Stimulated activated CD4-positive, alpha-beta T cell treated with anti-CD3 and anti-CD28 coated beads, Interleukin-15, amount 100 ng/mL, for 24 hours (primary cell): Measurements from ENCODE around the gene TSBP1.
A peak's percentile ranks its signal among the peaks of the same experiment; 100 is the strongest.

Experiments
- DNase-seq: peaks from one replicate; pipeline ENCODE4 v3.0.0-alpha.2; 2020

Gene TSBP1, protein sequence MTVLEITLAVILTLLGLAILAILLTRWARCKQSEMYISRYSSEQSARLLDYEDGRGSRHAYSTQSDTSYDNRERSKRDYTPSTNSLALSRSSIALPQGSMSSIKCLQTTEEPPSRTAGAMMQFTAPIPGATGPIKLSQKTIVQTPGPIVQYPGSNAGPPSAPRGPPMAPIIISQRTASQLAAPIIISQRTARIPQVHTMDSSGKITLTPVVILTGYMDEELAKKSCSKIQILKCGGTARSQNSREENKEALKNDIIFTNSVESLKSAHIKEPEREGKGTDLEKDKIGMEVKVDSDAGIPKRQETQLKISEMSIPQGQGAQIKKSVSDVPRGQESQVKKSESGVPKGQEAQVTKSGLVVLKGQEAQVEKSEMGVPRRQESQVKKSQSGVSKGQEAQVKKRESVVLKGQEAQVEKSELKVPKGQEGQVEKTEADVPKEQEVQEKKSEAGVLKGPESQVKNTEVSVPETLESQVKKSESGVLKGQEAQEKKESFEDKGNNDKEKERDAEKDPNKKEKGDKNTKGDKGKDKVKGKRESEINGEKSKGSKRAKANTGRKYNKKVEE

DNA sequence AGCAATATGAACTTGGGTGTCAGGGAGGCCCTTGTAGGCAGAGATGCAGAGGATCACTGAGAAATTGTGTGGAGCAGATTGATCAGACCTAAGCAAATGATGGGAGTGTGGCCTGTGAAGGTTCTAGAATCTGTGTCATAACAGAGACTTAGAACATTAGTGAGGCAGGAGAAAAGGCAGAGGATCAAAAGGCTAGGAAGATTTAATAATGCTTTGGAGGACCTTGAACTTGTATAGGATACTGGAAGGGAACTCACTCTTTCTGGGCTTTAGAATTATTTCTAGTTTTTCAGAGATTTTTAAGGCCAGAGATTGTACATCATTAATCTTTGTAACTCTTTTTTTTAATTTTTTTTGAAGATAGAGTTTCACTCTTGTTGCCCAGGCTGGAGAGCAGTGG, at the start of gene TSBP1:
TSBP1 (minus strand) TSS at position 101 of the 400 bp plus-strand sequence. CDS start 197 bp downstream, outside the sequence.
- DNase-seq = no peak

DNA sequence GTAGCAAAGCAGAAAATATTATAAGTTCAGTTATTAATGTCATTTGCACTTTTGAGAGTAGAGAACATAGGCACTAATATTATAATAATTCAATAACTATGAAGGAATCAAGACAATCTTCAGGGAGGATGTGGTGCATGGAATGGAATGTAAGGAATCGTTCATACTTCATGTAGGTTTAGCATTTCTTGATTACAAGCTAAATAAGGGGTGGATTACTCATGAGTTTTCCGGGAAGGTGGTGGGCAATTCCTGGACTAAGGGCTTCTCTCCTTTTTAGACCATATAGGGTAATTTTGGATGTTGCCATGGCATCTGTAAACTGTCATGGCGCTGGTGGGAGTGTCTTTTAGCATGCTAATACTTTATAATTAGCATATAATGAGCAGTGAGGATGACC, 44.3 kb upstream of the TSBP1 start:
- no peak for DNase-seq

DNA sequence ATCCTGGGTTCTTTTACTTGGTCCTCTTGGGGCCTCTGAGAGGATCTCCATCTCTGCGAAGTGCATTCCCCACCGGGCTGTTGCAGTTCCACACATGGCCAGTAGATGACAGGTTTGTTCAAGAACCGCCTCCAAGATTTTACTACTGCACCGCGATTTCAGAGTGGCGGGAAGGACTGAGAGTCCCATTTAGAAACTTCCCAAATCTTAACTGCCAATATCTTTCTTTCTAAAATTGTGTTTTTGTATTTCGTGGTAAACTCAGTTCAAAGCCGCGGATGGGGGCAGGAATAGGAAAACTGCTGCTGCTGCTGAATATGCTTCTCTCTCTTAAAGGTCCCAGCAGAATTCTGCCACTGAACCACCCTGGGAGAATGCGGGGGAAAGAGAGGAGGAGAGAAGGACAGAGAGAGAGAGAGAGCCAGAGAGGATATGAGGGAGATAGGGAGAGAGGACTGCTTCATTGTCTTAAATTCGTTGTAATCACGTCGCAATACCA, 43.9 kb upstream of the TSBP1 start:
- DNase-seq = peak; percentile 85

DNA sequence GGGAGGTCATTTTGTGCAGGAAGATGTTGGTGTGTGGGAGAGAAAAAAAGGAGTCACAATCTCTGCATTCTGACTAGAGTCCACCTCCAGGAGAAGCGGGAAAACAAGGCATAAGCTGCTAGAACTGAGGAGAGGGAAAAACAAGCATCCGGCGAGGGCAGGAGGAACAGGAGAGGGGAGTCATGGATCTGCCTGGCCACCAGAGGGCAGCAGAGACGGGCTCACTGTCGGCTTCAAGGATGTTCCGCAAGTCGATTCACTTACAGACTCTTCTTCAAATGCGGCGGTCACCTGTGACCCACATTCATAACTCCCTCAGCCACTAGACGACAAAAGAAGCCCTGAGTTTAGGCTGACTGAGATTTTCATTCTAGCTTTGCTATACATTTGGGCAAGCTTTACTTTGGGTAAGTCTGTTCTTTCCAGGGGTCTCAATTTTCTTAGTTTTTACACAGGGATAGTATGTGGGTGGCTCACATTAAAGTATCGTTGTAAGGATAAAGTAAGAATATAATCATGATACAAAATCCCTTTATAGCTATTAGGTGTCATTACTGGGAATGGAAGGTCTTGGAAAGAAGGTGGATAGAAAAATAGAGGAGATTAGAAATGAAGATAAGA, 41.8 kb upstream of the TSBP1 start:
- DNase-seq = peak; percentile 88

DNA sequence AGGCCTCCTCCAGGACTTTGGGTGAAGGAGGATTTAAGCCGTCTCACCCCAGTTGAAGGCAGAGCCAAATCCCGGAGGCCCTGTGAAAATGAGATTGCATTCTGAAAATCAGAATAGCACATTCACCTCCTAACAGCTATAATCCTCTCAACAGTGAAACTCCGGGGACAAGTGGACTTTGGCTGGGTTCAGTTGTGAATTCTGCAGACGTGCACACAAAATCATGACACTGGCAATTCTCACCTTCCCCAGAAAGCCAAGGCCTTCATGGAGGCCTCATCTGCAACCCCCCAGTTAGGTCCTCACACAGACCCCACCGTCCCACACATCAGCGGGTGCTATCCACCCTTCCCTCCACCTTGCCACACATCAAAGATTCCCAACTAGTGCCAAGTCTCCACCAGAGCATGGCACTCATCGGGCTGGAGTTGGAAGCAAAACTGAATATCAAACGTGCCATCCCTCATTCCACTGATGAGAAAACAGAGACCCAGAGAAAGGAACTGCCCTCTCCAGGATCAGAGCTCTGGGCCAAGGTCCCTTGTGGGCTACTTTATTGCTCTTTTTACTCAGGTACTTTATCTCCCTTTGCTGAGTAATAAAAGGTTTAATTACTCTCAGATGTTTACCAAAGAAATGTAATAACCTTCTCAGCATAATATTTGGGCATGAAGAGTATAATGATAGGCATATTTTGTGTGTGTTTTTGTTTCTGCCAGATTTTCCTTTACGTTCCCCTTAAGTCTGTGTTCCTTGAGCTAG, 40.0 kb upstream of the TSBP1 start:
- no peak for DNase-seq

DNA sequence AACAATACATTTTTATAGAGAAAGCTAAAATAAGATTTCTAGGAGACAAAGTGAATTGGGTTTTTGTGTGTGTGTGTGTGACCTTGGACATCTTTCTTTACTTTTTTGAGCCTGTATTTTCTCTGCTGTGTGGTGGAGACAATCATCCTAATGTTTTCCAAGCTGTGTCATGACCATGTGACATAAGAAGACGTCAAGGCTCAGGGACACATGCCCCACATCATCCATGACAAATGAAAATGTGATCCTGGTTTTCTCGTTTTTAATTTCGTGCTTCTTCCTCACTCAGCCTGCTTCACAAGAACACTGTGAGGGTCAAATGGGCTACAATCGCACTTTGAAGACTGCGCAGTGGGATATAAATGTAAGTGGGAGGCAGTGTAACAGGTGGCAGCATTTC, 39.2 kb upstream of the TSBP1 start:
- no peak for DNase-seq

DNA sequence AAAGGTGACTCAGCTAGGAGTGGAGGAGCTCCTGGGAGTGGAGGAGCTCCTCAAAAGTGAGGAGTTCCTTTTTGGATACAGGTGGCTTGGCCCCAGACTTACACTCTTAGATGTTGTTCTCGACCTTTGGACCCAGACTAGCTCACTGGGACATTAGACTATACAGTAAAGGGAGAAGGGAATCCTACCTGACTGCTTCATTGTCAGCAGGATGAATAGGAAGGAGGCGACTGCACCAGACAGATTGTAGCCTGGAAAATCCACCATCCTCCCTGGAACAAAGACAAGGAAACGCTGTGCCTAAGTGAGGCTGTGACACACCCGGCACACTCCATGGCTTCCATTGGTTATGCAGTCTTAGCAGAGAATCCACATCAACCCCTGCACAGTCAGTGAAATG, 35.2 kb upstream of the TSBP1 start, which contains the start of gene BTNL2:
BTNL2 (minus strand) TSS at position 325 of the 400 bp plus-strand sequence; CDS start at position 267, 58 bp downstream.
- no peak for DNase-seq

DNA sequence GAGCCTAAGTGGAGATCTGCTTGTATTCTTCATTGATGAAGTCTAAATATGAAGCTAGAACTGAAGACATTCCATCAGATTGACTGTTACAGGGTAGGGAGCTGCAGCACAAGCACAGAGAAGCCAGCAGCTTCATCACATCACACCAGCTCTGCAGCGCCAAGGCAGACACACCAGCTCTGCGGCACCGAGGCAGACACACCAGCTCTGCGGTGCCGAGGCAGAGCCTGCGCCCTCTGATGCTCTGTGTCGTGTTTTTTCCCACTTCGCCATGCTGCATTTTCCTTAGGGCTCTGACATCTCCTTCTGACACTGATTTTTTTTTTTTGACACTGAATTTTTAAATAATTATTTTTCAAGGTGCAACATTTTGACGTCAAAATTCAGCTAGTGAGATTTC, 34.5 kb upstream of the TSBP1 start:
- no peak for DNase-seq

DNA sequence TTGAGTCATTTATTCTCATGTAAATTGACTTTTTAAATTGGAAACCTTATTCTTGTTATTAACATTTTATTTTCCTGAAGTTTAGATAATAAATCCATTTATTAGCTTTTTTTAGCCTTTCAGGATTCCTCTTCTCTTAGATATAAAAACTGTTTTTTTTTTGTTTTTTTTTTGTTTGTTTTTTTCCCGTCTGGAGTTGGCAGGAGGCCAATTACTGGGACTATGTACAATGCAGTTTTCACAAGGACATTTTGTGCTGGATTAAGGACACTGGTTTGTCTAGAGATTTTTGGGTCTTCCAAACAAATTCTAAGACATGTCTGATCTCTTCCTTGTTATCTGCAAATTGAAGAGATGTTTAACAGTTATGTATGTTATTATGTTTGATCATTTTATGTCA, 34.0 kb upstream of the TSBP1 start:
- DNase-seq = no peak

DNA sequence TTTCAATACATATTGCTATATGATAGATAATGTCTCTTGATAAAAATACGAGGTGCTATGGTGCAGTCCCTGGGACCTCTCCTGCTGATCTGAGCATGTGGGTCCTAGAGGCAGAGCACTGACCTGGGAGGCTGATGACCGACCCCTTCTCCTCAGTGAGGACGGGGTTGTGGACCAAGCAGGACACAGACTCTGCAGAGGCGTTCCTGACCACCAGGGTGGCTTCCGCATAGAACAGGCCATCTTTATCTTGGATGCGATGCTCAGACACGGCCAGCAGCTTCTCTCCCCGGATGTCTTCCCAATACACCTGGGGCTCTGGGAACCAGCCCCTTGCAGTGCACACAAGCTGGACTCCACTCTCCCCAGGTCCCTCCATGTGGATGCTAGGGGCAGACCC, 31.1 kb upstream of the TSBP1 start:
- DNase-seq = no peak

DNA sequence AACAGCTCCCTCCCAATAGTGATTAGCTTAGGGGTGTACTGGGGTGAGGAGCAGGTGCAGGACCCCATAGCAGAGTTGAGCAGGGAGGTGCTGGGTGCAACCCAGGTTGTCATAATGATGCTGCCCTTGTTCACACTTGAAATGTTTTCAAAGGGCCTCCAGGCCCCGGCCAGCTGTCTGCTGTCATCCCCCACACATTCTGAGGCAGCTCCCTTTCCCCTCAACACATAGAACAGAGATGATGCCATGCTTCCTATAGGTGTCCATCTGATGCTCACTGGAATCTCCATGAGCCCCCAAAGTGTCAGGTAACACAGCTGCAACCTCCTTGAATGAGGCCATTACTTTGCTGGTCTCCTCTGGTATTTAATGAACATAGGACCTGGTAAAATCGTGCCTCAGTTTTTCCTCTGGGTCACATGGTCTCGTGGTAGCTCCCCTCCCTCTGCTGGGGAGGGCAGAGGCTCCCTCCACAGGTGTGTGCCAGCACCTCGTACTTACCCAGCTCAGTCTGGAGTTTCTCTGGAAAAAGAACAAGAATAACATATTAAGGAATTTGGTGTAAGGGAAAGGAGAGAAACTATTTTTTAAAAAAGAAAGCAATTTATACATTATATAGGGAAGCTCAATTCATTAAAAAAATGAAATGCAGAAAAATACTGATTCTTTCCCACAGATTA, 29.7 kb upstream of the TSBP1 start:
- no peak for DNase-seq

DNA sequence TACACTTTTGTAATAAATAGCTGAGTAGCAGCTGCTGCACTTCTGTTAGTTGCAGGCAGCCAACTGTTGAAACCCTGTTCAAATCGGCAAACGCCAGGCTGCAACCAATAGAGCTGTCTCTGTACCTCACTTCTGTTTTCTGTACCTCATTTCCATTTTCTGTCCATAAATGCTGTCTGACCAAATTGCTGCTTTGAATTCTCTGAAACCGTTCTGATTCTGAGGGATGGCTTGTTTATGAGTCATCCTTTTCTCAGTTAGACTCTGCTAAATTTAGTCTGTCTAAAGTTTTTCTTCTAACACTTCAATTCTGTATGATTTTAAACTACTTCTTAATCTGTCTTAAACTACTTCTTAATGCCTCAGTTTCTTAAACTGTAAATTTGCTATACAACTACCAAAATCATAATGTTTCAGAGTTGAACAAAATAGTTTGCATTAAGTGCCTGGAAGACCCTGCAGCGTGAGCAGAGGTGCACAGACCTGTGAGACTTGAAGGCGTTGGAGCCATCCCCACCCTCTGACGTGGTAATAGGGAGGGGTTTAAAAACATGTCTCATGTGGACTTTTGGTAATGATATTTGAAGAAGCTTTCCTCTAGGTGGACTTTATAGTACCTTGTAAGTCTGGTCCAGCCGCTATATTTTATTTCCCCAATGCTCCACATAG, 25.7 kb upstream of the TSBP1 start:
- DNase-seq = no peak

DNA sequence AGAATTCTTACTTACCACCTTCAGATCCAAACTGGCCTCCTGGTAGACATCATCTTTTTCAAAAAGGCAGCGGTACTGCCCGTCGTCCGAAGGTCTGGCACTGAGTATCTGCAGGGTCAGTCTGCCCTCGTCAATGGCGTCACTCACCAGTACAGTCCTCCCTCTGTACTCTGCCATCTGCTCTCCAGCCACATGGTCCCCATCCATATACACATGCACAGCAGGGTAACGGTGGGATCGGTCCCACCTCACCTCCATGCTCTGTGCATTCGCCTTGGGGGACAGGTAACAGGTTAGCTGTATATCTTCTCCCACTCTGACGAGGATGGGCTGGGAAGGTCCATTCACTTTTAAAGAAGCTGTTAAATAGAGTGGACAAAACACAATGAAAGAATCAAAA, 24.3 kb upstream of the TSBP1 start:
- DNase-seq = no peak

DNA sequence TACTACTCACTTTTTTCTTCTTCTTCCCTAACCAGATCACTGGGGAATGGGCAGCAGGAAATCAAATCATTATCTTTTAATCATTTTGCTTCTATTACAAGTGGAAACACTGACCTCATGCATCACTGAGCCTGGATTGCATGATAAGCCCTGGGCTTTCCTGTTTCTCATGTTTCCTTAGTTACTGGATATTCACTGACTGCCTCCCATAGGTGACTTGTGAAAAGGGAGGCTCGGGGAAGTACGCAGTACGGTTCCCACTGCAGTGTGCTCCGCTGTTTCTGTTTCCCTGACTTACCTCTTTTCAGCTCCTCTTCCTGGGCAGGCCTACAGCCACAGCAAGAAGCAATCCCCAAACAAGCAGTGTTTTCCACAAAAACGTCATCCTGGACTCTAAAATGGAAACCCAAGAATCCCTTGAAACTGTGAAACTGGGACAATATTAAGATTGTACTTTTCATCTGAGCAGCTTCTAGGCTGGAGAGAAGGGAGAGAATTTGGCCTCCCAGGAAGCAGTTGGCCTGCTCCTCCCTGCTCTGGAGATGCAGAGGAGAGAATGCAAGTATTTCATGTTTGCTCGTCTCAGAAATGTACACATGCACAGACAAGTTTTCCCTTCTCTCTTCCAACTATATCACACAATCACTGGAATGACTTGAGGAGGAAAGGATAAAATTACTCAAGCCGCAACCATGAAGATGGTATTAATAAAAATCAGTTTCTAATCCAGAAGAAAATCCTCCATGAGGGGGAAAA, 22.1 kb upstream of the TSBP1 start:
- DNase-seq = no peak

DNA sequence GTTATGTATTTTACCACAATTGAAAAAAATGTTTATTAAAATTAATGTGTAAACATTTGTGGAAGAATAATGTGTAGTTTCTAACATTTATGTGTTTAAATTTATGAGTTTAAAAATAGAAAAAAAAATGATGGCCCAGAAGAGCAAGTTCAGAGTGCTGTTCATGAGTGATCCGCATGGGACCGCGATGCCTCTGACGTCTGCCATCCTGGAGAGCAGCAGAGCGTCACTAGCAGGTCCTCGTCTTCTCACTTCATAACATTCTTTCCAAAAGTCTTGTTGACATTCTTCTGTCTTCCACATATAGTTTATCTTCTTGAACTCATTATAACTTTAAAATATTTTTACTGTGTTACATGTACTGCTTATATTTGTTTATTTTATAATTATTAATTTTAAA, 19.8 kb upstream of the TSBP1 start:
- DNase-seq = no peak

DNA sequence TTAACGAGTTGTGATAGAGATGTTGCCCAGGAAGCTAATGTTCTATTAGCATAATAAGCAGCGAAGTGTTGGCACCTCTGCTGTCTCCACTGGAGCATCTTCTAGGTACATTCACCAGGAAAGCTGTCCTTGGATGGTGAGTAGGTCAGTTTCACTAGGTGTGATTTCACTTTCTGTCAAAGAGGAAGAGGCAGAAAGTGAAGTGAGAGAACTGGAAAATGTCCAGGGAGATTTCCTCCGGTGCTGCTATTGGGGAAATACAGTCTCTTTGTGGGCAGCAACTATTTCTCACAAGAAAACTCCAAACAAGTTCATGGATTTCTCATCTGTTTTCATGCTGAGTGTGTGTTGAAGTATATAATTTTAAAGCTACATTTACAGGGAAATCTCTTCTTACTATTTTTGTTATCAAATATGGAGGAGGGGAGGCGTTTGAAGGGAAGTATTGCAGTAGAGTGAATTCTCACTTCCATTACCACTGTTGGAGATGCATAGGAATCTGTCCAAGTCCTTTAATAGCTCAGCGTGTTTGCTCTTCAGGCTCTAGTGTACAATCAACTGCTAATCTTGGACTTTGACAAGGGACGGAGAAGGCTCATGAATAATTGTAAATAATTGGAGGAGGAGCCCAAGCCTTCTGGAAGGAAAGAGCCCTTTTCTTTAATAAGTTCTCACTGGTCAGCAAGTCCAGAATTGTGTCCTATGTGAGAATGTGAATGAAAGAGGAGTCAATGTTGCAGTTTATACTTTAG, 16.1 kb upstream of the TSBP1 start:
- no peak for DNase-seq

DNA sequence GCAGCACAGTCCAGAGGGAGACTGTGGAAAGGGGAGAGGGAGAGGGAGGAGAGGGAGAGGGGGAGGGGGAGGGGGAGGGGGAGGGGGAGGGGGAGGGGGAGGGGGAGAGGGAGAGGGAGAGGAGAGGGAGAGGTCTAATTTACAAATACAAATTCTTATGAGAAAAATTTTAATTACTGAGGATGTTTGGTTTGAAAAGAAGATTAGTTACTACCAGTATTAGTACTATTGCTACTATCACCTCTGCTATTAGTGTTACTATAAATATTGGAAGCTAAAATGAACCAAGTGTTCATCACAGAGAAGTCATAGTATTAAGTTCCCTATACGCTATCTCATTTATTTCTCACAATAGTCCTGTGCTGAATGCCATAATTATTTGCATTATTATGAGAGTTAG, 14.3 kb upstream of the TSBP1 start:
- DNase-seq = no peak

DNA sequence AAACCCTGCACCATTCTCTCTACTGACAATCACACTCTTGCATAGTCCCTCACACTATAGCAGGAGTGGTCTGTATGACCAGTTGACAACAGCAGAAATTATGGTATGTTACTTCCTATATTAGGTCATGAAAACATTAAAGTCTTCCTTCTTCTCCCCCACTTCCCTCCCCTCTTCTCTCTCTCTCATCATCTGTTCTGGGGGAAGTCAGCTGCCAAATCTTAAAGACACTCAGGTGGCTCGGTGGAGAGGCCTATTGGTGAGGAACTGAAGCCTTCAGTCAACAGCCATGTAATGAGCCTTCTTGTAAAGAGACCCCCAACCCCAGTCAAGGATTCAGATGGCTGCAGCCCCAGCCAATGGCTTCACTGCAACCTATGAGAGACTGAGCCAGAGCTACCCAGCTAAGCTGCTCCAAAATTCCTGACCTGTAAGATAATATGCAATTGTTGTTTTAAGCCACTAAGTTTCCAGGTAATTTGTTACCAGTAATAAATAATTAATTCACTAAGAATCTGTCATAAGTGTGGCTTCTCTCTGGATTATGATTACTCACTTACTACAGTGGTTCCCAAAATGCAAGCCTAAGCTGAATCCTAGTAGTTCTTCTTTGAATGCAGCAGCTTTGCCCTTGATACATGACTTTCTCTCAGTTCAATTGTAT, 11.2 kb upstream of the TSBP1 start:
- DNase-seq = no peak

DNA sequence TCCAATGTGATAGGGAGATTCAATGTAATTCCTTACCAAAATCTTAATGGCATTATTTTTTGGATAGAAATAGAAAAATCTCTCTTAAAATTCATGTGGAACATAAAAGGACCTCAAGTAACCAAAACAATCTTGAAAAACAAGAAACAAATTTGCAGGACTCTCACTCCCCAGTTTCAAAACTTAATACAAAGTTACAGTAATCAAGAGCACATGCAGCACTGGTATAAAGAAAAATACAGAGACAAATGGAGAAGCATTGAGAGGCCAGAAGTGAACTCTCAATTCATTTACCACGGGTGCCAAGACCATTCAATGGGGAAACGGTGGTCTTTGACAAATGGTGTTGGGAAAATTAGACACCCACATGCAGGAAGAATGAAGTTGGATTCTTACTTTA, 7.8 kb upstream of the TSBP1 start:
- DNase-seq = no peak
